ENCODE data around the gene ABCC1.
"Not testable (repeated sequence)": the region's sequence is repeated elsewhere in the genome, so short reads cannot be mapped to it uniquely, and the experiment has no call there.

ABCC1 gene

GRCh38 chr16:16158741-16159374, 209.4 kb downstream of the ABCC1 start:
- Histone ChIP-seq H3K36me3 (peaks cover 24% of the 10 kb centered on the region), H3K27me3 (no peaks in the 10 kb centered on the region)

GRCh38 chr16:16159662-16160061, 210.2 kb downstream of the ABCC1 start:
- H3K4me3 ChIP-seq (ENCODE audit: low read depth in 1 of 2, low read length in 1 of 2): no peak overlapping the region
- H3K9me3 ChIP-seq: no peaks in the 10 kb centered on the region
- no peak for TF ChIP-seq CTCF (IDR thresholded peaks at IDR 0.05)
- H3K36me3 ChIP-seq: peaks cover 32% of the 10 kb centered on the region
- H3K4me1 ChIP-seq (ENCODE audit: control insufficient read depth in 1 of 2, insufficient read depth in 1 of 2, low read depth in 1 of 2, low read length in 1 of 2): peaks cover 6% of the 10 kb centered on the region in 2 experiments
- no peaks in the 10 kb centered on the region for H3K27me3 ChIP-seq
- H3K27ac ChIP-seq: no peak overlapping the region

More at GRCh38 chr16:16158741-16159374, 209.4 kb downstream of the ABCC1 start:
- TF ChIP-seq CTCF (IDR thresholded peaks at IDR 0.05): no peak
- Histone ChIP-seq H3K27ac (no peak overlapping the region), H3K4me3 (ENCODE audit: low read depth in 1 of 2, low read length in 1 of 2) (no peak overlapping the region), H3K9me3 (no peaks in the 10 kb centered on the region), H3K4me1 (ENCODE audit: control insufficient read depth in 1 of 2, insufficient read depth in 1 of 2, low read depth in 1 of 2, low read length in 1 of 2) (peaks cover 6% of the 10 kb centered on the region in 2 experiments)

GRCh38 chr16:16161319-16161718, 211.9 kb downstream of the ABCC1 start:
- peaks cover 48% of the 10 kb centered on the region for H3K36me3 ChIP-seq
- no peak overlapping the region for H3K4me3 ChIP-seq (ENCODE audit: low read depth in 1 of 2, low read length in 1 of 2)
- no peak for TF ChIP-seq CTCF (IDR thresholded peaks at IDR 0.05)
- H3K27ac ChIP-seq: no peak overlapping the region
- no peaks in the 10 kb centered on the region for H3K9me3 ChIP-seq
- no peaks in the 10 kb centered on the region for H3K27me3 ChIP-seq
- peaks cover 6% of the 10 kb centered on the region in 2 experiments for H3K4me1 ChIP-seq (ENCODE audit: control insufficient read depth in 1 of 2, insufficient read depth in 1 of 2, low read depth in 1 of 2, low read length in 1 of 2)

GRCh38 chr16:16161840-16162239, 212.4 kb downstream of the ABCC1 start:
- peaks cover 52% of the 10 kb centered on the region for H3K36me3 ChIP-seq
- not testable (repeated sequence) for H3K4me3 ChIP-seq (ENCODE audit: low read depth in 1 of 2, low read length in 1 of 2); H3K27me3 ChIP-seq

DNA sequence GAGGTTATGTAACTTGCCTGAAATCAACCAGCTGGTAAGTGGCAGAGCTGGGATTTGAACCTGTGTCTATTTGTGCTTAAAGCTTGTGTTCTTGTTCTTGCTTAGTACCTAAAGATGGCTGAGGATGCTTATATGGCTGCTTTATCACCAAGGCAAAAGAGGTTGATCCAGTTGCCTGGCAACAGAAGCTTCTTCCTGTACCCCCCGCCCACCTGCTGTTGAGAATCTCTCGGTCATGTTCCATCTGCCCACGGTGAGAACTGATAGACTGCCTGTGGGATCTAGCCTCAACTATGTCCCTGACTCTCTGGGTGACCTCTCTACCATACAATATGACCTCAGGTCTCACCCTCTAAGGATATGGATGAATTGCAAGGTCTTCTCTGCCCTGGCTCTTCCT, 213.2 kb downstream of the ABCC1 start:
- H3K4me1 ChIP-seq (ENCODE audit: control insufficient read depth in 1 of 2, insufficient read depth in 1 of 2, low read depth in 1 of 2, low read length in 1 of 2): peaks cover 0 to under 1% of the 10 kb centered on the region in 2 experiments
- H3K9me3 ChIP-seq: no peaks in the 10 kb centered on the region
- H3K36me3 ChIP-seq: peaks cover 52% of the 10 kb centered on the region
- TF ChIP-seq CTCF (IDR thresholded peaks at IDR 0.05): no peak
- no peak overlapping the region for H3K27ac ChIP-seq
- no peaks in the 10 kb centered on the region for H3K27me3 ChIP-seq
- no peak overlapping the region for H3K4me3 ChIP-seq (ENCODE audit: low read depth in 1 of 2, low read length in 1 of 2)

More at GRCh38 chr16:16161840-16162239, 212.4 kb downstream of the ABCC1 start:
- H3K4me1 ChIP-seq (ENCODE audit: control insufficient read depth in 1 of 2, insufficient read depth in 1 of 2, low read depth in 1 of 2, low read length in 1 of 2); H3K9me3 ChIP-seq; H3K27ac ChIP-seq: not testable (repeated sequence)

GRCh38 chr16:16163109-16163508, 213.7 kb downstream of the ABCC1 start:
- no peaks in the 10 kb centered on the region for H3K4me1 ChIP-seq (ENCODE audit: control insufficient read depth in 1 of 2, insufficient read depth in 1 of 2, low read depth in 1 of 2, low read length in 1 of 2)
- H3K4me3 ChIP-seq (ENCODE audit: low read depth in 1 of 2, low read length in 1 of 2): no peak overlapping the region
- H3K27me3 ChIP-seq: no peaks in the 10 kb centered on the region
- H3K9me3 ChIP-seq: no peaks in the 10 kb centered on the region
- no peak overlapping the region for H3K27ac ChIP-seq
- no peak for TF ChIP-seq CTCF (IDR thresholded peaks at IDR 0.05)
- H3K36me3 ChIP-seq: peaks cover 56% of the 10 kb centered on the region
